NAMALWA (cell line): ENCODE data around the gene IGLL5.
"Not testable (repeated sequence)": the region's sequence is repeated elsewhere in the genome, so short reads cannot be mapped to it uniquely, and the experiment has no call there.

Experiments
- DNase-seq: peaks from one replicate; pipeline ENCODE4 v3.0.0-alpha.2; 2015; ENCODE audit warnings: low spot score

The IGLL5 gene

DNA sequence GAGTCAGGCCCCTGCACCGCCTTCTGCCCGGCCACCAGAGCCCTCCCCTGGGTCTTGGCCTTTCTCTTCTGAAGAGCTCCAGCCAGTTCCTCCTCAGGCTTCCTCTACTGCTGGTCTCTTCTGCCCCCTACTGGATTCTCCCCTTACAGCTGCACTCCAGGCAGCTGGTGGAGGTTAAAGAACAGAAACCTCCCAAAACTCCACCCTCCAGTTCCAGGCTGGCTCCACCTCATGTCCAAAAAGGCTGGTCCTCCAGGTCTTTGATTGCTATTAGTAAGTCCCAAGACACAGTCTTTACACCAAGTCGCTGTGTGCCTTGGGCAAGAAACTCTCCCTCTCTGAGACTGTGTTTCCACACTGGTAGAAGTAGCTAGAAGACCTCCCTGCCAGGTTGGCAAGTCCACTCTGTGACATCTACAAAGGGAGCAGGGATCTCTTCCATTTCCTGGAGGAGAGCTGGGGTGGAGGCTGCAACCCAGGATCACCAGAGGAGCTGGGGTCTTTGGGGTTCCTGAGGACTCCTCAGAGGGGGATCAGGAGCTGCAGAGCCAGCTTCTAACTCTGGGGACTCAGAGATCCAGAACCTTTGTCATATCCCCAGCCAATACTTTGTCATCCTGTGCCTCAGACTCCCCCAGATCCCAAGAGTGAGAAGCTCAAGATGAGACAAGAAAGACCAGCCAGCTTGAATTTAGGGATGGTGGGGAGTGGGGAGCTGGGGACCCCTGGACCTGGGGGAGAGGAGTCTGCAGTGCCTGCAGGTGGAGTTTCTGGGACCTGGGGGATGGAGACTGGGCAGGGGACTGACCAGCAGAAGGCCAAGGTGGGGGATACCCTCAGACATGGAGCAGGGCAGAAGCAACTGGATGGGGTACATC lies 3.4 kb upstream of the IGLL5 start:
- peak; percentile 89 for DNase-seq

DNA sequence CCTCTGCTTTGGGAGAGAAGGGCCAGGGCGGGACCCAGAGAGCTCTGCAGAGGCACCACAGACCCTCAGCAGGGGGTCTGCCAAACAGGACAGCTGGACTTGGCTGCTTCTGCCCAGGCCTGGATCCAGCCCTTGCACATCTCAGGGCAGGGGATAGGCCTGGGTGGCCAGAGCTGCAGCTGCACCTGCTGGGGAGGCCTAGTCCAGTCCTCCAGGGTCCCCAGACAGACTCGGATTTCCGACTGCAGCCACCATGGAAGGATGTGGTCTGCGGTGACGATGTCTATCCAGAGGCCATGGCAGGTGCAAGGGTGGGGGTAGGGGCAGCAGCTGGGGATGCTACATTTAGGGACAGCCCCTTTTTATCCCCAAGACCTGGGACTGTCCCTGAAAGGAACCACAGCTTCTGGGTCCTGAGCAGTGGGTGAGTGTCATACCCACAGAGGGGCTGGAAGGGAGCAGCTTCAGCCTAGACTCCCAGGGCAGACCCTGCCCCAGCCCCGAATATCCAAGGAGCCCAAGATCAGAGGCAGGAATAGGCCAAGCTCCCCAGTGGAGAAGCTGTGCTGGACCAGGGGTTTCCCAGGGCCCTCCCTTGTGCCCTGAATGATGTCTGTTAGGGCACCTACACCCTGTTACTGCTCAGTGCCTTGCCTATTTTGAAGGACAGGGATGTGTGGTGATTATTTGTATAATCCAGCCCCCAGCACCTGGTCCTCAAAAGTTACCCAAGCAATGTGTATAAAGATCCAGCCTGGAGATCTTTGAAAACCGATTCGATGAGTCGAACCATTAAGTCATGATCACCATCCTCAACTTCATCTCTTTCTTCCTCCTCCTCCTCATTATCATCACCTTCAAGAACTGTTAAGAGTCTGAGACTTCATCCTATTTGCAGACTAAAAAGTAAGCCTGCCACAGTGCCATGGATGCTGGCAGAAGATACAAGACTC lies 2.5 kb upstream of the IGLL5 start:
- peak; percentile 80 for DNase-seq

DNA sequence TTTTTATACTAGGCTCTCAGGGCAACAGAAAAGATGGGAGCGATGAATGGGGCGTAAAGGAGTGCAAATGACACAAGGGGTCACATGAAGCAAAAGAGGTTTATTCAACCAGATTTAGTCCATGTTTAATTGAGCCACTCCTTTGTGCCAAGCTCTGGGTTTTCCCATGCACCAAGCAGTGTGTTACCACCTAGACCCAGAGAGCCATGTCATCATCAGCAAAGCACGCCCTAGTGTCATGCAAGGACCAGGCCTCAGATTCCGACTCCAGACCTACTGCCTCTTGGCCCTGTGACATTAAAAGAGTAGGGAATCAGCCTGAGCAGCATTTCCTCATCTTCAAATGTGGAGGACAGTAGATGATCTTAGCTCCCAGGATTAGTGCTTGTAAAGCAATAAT lies 1.1 kb upstream of the IGLL5 start:
- no peak for DNase-seq

DNA sequence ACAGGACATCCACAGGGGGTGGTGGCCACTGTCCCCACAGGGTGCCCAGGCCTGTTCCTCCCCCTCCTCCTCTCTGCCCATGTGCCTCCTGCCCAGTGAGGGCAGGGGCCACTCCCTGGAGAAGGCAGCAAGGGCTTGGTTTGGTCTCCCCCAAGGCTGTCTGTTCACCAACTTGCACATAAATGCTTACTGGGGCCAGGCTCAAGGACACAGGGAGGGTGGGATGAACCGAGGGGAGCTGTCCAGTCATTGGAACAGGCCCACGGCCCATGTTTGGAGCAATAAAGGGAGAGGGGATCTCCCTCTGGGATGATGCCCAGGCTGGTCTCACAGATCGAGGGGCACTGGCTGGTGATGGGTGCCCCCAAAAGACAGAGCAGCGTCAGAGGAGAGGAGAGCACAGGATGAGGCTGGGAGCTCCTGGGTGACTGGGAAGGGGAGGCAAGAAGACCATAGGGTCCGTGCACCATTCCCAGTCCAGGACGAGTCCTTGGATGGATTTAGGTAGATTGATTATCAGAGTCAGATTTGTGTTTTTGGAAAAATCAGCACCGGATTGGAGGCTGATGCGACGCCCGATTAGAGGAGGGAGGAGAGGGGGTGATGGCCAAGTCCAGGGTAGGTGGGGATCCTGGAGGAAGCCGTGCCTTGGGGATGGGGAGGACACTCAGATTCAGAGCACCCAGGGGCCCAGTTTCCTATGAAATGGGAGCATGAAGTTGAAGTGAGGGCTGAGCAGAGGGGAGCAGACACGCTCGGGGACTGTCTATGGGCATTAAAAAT lies 1.1 kb downstream of the IGLL5 start:
- no peak for DNase-seq

DNA sequence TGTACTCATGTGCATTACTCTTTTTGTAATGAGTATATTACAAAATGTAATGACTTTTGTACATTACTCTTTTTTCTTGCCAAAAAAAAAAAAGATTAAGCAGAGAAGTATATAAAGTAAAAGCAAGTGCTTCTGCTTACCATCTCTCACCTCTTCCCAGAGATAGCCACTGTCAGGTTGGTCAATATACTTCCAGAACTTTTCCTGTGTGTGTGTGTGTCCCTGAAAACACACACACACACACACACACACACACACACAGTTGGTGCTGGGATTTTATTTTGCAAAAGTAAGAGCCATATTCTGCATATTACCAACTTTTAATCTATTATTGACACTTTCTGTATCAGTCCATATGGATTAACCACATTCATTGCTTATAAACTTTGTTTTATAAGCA lies 2.5 kb downstream of the IGLL5 start:
- no peak for DNase-seq

DNA sequence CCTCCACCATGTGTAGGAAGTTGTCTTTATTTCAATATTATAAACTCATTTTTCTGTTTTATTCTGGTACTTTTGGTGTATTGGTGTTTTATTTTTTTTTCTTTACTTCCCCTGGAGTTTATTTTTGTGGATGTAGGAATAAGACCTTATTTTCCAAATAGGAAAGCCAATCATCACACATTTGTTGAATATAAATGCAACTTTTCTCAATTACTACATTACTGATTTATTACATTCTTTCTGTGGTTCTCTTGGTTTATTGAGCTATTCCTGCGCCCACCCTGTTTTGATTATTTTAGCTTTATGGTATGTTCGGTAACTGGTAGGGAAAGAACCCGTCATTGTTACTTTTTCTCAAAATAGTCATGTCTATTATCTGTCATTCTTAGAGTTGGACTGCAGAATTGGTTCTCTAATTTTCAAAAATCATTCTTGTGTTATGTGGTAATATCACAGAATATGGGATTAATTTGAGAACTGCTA lies 3.6 kb downstream of the IGLL5 start:
- no peak for DNase-seq

DNA sequence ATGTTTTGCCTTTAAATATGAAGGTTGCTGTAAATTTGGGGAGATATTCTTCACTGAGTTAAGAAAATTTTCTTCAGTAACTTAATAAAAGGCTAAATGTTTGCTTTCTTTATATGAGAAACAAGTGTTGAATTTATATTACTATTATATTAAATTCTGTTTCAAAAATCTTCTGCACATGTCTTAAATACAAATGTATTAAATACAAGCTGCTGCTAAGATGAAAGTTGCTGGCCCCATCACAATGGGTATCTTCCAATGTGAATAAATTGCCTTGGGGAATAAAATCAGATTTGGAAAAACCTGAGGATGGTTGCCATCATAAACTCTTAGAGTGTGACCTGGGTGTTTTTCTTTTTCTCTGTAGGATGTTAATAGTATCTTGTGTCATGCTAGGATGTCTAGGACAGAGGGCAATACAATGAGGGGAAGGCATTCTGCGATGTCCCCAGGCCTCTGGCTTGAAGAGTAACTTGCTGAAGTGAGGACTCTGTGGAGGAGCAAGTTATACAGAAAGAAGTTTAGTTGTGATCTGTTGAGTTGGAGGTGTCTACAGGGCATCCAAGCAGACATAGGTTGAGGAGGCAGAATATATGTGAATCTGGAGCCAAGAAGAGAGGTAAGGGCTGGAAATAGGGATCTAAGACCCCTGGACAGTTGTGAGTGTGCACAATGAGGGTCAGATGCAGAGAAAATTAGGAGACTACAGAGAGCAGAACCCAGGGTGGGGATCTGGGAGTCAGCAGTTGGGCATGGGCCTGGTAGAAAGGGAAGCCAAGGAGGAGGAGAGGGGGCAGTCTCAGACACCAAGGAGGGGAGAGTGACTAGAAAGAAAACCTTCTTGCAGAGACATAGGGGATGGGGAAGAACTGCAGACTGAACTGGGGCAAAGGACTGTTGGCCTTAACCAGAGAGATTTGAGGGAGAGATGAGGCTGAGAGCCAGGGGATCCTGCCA lies 4.8 kb downstream of the IGLL5 start:
- no peak for DNase-seq

DNA sequence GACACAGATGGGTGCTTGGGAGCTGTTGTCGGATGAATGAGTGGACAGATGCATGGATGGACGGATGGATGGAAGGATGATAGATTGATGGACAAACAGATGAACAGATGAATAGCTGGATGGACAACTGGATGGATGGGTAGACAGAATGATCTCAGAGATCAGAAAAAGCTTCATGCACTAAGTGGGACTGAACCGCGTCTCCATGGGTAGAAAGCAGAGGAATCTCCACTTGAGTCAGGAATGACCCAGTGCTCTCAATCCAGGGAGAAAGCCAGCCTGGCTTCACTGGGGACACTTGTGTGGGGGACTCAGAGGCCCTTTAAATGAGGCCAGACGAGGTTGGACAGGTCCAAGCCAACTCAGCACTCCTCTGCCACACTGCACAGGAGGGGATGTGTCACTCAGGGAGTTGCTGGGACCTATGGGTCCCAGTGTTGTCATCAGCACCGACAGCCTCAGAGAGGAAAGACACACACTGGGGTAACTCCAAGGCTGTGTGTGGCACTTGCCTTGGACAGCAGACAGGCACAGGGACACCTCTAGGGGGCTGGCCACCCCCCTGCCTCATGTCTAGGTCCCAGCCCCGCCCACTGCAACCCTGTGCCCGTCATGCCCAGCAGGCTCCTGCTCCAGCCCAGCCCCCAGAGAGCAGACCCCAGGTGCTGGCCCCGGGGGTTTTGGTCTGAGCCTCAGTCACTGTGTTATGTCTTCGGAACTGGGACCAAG lies 5.6 kb downstream of the IGLL5 start:
- peak; percentile 39 for DNase-seq

DNA sequence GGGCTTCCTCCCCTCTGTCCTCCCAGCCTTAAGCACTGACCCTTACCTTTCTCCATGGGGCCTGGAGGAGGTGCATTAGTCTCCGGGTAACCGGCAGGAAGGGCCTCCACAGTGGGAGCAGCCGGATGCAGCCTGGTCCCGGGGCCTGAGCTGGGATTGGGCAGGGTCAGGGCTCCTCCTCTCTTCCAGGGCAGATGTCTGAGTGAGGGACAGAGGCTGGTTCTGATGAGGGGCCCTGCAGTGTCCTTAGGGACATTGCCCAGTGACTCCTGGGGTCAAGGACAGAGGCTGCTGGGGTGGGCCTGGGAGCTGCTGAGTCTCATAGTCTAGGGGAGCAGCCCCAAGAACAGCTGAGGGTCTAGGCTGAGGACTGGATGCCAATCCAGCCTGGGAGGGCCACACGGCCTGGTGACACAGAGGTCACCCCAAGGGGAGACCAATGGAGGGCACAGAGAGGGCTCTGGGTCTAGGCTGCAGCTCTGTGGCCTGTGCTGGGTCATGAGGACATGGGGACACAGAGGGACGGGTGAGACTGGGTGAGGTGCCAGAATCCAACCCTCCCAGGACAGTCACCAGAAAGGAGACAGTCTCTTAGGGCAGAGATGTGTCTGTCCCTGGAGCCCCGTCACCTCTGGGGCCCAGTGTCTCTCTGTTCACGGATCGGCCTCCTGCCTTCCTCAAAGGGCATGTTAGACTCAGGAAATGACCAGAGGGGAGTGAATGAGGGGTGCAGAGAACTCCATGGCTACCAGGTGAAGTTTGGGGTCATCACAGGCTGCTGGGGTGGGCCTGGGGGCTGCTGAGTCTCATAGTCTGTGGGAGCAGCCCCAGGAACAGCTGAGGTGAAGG lies 6.5 kb downstream of the IGLL5 start:
- no peak for DNase-seq

DNA sequence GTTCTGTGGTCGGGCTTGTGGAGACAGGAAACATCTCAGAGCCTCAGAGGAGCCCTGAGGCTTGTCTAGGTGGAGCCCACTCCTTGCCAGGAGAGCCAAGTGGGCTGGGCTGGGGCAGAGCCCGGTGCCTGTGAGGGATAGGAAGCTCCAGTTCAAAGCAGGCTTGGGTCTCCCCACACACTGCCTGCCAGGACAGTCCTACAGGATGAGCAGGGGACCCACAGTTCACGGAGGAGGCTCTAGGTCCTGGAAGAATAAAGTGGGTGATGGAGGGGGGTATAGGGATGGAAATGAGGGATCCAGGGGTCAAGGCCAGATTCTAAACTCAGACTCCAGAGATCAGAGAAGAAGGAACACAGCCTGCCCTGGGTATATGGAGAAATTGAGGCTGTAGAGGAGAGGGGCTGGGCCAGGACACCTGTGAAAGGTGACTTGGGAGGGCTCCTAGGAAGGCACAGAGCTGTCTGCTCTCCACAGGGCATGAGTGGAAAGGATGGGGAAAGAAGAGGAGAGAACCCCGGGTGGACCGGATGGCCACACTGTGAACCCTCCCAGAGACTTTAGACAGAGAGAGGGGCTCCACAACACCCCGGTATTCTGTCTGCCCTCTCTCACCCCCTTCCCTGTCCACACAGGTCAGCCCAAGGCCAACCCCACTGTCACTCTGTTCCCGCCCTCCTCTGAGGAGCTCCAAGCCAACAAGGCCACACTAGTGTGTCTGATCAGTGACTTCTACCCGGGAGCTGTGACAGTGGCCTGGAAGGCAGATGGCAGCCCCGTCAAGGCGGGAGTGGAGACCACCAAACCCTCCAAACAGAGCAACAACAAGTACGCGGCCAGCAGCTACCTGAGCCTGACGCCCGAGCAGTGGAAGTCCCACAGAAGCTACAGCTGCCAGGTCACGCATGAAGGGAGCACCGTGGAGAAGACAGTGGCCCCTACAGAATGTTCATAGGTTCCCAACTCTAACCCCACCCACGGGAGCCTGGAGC lies 7.4 kb downstream of the IGLL5 start:
- no peak for DNase-seq

DNA sequence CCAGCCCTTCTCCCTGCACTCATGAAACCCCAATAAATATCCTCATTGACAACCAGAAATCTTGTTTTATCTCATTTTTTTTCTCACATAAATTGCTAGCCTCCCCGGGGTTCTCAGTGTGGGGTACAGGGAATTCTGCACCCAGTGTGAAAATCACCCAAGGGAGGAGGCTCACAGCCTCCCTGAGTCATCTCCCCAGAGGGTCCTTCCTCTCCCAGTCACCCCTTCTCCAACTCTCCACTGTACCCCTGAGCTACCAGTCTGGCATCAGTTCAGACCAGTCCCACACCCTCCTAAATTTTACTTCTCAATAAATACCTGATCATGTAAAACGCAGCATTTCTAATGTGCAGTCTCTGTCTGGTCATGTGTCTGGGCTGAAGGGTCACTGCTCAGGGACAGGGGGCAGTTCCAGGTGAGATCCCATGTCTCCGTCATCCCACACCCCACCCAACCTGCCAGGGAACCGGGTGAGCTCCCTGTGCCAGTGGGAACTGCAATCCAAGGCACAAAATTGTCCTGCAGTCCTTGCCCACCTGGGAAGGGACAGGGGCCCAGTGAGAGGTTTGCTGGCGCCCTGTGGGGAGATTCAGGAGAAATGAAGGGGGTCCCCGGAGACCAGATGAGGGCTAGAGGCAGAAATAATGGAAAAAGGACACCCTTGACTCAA lies 8.3 kb downstream of the IGLL5 start:
- DNase-seq: no peak

DNA sequence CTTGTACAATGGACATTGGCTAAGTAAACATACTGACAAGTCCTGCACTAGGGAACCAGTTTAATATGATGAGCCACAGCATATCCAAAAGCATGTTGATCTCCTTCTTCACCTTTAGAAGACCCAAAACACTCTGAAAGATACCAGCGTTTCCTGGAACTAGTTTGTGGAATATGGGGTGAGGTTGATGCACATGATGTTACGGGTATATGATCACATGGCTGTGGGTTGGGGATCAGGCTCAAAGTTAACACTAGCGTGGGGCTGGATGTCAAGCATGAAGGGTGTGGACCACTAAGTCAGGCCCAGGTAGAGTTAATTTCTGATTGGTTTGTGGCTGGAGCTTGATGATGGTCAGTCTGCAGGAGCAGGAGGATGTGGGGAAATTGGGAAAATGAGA lies 9.0 kb downstream of the IGLL5 start:
- no peak for DNase-seq

DNA sequence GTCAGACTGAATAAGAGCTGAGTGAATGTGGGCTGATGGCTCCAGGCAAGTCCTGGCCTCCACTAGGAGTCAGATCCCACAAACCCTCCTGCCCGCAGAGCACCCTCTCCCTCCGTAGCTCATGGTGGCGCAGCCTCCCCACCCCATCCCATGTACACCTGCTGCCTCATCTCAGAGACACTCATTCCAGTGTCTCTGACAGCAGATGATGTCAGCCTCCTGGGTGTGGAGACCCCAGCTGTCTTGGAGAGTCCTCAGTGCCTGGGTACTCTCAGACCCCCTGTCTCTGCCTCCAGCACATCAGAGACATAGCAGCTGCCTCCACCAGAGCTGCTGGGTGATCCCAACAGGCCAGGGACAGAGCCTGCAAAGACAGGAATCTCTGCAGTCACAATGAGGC lies 9.5 kb downstream of the IGLL5 start:
- no peak for DNase-seq

DNA sequence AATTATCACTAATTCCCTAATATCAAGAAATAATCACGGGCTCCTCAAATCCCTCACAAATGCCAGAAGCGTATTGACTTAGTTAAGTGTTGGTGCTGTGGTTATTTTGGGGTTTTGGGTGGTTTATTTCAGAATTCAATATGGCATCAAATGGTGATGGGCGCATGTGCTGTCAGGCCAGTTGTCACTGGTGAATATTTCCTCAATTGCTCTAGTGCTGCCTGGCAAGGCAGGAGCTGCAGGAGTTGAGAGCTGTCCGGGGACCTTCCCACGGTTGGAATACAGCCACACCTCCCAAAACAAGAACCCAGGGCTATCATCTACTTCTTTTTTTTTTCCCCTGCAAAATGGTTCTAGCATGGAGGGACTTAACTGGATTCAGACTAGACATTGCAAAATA lies 10.3 kb downstream of the IGLL5 start:
- DNase-seq: no peak

DNA sequence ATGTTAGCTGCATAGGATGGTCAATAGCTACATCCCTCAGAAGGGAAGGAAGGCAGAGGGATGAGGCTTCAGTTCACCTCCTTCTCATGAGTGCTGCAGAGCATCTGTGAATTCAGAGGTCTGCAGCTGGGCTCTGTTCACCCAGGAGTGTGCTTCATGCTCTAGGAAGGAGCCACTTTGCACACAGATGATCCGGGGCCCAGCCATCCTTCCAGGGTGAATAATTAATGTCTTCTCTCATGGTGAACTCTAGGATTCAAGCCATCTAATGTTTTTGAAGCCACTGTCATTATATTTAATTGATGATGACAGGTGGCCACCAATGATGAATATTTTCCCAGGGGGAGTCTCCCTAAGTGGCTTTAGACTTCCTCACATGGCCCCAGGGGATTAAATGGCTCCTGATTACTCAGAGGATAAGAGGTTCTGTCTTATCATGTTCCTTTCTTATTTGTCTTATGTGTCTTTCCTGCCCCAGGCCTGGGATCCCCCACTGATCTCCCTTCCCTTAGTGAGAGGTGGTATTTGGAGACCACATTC lies 10.9 kb downstream of the IGLL5 start:
- peak; percentile 26 for DNase-seq

DNA sequence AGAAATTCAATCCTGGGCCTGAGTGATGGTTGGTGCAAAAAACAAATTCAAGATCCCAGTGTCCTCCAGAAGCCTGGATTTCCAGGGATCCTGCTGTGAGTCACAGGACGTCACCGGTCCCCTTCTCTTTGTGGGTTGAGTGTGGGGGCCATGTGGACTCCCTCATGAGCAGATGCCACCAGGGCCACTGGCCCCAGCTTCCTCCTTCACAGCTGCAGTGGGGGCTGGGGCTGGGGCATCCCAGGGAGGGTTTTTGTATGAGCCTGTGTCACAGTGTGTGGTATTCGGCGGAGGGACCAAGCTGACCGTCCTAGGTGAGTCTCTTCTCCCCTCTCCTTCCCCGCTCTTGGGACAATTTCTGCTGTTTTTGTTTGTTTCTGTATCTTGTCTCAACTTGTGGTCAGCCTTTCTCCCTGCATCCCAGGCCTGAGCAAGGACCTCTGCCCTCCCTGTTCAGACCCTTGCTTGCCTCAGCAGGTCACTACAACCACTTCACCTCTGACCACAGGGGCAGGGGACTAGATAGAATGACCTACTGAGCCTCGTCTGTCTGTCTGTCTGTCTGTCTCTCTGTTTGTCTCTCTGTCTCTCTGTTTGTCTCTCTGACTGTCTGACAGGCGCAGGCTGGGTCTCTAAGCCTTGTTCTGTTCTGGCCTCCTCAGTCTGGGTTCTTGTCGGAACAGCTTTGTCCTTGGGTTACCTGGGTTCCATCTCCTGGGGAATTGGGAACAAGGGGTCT lies 11.9 kb downstream of the IGLL5 start:
- not testable (repeated sequence) for DNase-seq
